SH-SY5Y (cell line): ENCODE data around the gene FAM241A.

Source experiments
- GATA2 ChIP-seq: IDR thresholded peaks from 2 replicates; pipeline ENCODE4 v1.6.1; 2011; ENCODE audit warnings: mild to moderate bottlenecking, low read depth, low read length
- GATA3 ChIP-seq: IDR thresholded peaks from 2 replicates; pipeline ENCODE4 v1.6.1; 2011; ENCODE audit warnings: low read depth, mild to moderate bottlenecking, low read length, moderate library complexity

DNA sequence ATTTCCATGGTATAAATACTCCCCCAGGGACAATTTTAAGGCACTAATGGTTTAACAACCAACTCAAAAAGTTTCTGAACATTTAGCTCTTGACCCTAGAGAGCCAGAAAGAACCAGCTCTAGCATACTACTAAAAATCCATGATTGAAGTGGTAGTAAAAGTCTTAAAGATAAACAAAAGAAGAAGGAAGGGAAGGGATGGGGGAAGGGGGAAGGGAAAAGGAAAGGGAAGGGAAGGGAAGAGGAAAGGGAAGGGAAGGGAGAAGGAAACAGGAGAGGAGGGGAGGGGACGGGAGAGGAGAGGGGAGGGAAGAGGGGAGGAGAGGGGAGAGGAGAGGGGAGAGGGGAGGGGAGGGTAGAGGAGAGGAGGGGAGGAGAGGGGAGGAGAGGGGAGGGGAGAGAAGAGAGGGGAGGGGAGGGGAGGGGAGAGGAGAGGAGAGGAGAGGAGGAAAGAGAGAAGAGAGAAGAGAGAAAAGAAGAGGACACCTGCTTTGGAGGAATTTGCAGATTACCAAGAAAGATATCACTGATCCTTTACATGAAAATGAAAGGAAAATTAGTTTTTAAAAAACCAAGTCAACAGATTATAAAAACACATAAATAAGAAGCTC lies 26.4 kb upstream of the FAM241A start:
- TF ChIP-seq GATA3 (no peak), GATA2 (no peak)
